ENCODE results near the gene MAGI2. TPM values are rescaled to one million over a fixed set of nuclear protein-coding genes. Genes with fewer than 3 reads are reported as not detected.
"Not testable (repeated sequence)": the region's sequence is repeated elsewhere in the genome, so short reads cannot be mapped to it uniquely, and the experiment has no call there.

The MAGI2 gene
- polyA plus RNA-seq, 5 donors, result 5.3 to 7.8 (median 6.6) TPM

DNA sequence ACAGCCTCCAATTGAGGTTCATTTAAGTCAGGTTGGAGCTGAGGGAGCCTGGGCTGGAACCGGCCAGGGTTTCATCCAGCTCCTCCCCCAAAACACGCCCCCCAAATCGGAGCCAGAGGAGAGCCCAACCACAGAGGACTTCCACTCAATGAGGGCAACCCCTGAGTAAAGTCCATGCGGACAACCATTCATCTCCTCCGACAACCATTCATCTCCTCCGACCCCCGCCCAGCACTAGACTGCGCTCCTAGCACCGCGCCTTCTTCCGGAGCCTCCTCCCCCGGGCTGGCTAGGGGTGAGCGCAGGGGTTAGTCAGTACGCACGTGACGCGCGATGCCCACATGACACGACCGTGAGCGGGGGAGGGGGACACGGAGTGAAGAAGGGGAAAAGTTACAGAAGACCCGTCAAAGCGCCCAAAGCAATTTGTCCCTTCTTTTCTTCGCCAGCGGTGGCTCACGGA, 1.4 kb downstream of the MAGI2 start:
- DNase-seq, result peak; percentile 81 to 82

DNA sequence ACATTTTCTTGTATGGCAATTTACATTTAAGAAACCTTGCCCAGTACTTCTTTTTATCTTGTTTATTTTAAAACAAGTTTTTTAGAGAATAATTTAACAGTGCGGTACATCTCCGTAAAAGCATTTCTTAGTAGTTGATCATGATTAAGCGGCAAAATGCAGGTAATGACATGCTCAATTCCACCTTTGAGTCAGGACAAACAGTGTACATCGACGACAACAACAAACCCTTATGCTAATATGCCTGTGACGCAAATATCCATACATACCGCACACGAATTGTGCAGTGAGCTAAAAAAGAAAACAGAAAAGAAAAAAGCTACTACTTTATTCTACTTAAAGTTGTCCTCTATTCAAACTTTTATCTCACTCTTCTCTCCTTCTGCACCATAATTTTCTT, 1.9 kb downstream of the MAGI2 start:
- DNase-seq, result no peak

DNA sequence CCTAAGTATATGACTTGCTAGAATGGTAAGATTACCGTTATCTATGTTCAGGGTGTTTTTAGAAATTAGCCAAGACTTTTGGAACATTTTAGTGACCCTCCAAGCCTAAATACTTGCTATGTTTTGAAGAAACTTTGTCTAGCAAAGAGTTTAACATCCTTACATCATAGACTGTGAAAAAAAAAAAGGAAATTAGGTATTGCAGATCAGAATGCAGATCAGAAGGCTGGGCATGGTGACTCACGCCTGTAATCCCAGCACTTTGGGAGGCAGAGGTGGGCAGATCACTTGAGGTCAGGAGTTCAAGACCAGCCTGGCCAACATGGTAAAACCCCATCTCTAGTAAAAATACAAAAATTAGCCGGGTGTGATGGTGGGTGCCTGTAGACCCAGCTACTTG, 10.7 kb downstream of the MAGI2 start:
- not testable (repeated sequence) for DNase-seq

DNA sequence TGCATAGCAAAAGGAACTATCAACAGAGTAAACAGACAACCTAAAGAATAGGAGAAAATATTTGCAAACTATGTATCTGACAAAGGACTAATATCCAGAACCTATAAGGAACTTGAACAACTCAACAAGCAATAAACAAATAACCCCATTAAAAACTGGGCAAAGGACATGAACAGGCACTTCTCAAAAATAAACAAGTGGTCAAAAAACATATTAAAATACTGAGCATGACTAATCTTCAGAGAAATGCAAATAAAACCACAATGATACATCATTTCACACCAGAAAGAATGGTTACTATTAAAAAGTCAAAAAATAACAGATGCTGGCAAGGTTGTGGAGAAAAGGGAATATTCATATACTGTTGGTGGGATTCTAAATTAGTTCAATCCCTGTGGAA, 17.1 kb downstream of the MAGI2 start:
- no peak for DNase-seq

DNA sequence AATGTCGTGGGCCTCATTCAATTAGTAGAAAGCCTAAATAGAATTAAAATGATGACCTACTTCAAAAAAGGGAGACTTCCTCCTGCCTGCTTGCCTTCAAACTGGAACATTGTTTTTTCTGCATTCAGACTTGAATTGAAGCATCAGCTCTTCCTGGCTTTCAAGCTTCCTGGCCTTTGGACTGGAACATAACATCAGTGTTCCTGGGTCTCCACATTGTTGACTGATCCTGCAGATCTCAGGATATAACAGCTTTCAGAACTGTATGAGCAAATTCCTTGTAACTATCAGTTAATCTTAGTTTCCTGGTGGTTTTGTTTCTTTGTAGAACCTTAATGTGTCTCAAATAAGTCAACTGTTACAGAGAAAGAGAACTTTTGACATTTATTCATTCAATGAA, 18.6 kb downstream of the MAGI2 start:
- DNase-seq, result no peak

DNA sequence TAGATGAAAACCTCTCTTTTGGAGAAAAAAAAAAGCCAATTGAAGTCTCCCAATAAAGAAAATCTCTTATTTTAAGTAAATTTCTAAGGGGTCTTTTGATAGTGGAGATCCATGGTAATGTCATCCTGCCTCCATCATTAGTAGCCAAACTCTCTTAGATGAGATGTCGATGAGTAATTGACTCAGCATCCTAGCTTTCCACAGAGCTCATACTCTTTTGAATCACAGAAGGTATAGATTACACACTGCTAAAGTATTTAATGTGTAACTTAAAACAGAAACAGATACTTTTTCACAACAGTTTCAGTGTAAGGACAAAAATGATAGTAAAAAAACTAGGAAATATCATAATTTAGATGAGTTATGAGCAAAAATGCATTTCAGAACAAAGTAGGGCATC, 19.4 kb downstream of the MAGI2 start:
- DNase-seq, result no peak

DNA sequence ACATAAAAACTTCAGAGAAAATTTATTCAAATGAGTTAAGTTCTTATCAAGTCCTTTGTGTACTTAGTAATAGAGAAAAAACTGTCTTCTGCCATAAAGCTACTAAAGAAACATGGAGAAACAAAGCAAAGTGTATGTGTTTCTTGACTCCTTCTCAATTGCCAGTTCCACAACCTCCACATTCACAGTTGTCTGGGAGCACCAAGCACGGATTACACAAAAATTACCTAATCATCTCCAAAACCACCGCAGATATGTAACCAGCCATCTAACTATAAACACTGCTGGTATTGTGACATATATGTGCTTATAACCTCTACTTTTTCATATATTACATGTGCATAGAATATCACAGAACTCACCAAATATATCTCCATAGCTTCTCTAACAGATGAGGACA, 23.1 kb downstream of the MAGI2 start:
- no peak for DNase-seq

DNA sequence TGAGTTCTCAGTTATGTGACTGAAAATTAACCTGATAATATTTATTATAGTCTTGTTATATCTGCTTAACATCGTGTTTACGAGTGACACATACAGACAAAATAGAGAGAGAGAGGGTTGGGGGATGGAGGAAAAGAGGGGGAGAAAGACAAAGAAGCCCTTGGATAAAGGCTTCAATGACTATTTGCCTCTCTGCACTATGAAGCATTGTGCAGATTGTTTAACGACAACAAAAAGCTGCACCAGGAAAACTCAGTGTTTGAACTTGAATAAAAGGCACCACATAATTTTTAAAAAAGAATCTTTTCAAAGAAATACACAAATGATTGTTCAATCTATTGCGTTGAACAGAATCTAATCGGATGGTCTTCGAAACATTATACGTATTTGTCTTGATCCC, 27.8 kb downstream of the MAGI2 start:
- no peak for DNase-seq

DNA sequence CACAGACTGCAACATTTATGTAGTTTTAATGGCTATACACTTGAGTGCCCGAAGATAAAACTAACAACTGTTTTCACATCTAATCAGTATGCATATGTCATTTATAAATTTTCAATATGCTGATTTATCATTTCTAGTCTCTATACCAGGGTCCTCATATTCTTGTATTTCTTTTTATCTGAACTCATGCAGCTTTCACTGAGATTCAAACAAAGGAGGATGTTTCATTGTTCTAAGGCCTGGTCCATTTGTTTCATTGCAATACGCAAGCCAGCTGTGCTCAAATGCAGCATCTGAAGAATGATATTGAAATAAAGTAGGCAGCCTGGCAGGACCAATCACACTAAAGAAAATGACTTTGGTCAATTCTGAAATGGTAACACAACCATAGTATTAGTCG, 31.7 kb downstream of the MAGI2 start:
- no peak for DNase-seq

DNA sequence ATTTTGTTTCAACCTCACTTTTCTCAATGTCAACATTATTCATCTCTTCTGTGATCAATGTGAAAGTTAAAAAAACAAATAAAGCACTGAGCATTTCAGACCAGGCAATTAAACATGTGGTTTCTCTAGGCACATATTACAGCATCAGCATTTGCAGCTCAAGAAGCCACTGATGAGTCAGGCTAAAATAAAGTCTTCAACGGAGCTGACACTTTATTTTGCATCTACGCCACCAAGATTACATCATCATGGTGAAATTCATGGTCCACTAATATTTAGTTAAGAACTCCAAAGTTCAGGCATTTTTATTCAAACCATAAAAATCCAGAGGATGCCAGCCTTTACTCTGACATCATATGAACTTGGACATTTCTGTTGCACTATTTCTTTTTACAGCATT, 33.0 kb downstream of the MAGI2 start:
- DNase-seq, result no peak

DNA sequence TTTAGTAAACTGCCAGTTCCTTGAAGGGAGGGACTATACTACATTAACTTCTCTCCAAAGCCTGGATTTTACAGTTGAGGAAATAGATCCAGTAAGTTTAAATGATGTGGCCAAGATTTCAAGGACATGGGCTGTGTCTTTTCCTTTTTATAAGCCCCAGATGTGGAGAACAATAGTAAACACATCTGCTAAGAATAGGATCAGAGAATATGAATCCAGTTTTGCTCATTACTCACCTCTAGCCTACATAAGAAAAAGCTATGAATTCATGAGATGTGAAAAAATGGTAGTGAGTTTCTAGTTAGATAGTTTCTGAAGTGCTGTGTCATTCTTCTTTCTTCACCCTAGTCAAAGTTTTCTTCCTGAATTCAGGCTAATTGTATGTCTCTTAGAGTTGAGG, 38.6 kb downstream of the MAGI2 start:
- no peak for DNase-seq

DNA sequence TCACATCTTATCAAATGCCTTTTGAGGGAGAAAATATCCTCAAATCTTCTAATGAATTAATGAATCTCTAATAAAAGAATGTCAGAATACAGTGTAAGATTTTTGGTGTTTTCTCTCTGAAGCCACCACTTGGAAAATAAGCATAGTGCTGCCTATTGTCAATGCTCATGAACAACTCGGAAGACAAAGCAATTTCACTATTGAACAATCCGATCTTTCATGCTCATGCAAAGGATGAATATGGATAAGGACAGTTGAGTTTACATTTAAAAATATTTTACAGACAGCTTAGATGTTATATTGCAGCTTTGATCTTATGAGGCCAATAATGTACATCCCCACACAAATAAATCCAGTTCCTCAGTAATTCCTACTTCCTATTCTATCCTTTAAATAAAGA, 40.6 kb downstream of the MAGI2 start:
- no peak for DNase-seq

DNA sequence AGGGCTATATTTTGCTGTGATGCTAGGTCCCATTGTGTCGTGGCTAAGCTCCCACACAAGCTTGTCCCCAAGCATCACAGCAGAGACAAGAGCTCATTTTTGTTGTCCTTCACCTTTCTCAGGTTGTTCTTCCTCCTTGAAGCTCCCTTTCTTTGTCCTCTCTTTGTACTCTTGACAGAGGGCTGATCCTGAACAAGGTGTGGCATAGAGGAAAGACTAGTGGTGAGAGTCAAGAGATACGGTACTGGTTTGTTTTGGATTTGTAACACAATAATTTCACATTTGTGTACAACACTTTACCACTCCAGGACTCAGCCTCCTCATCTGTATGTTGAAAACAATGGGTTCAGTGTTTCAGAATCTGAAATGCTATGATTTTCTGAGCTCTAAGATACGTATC, 41.0 kb downstream of the MAGI2 start:
- DNase-seq, result no peak

DNA sequence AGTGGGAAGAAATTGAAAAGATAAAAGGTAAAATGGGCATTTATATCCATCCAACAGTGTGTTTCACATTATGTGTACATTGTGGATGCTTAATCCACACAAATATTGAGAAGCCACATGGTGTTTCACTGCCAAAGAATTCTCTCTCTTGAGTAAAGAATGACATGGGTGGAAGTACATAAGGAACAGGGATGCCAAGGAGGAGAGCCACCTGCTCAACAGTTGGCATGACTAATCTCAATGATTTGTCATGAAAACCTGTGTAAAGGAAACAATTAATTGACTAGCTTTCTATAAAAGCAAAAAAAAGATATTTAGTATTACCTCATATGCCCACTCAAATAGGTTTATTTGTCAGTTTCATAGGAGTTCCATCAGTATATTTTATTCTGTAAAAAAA, 43.1 kb downstream of the MAGI2 start:
- DNase-seq, result no peak

DNA sequence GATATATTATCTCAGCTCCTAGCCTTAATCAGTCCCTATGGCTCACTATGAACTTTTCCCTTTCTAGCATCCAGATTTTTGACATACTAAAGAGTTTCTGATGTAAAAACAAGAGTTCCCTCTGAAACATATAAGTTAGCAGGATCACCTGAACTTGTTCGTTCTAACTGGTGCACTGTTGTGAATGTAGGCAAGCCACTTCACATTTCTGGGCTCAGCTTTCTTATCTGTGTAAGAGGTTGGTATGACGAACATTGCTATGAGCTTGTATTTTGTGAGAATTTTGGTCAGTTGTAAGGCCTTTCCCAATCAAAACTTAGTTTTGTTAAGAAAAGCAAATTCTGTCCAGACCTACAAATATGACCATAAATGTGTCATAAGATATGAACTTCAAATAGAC, 46.1 kb downstream of the MAGI2 start:
- no peak for DNase-seq

DNA sequence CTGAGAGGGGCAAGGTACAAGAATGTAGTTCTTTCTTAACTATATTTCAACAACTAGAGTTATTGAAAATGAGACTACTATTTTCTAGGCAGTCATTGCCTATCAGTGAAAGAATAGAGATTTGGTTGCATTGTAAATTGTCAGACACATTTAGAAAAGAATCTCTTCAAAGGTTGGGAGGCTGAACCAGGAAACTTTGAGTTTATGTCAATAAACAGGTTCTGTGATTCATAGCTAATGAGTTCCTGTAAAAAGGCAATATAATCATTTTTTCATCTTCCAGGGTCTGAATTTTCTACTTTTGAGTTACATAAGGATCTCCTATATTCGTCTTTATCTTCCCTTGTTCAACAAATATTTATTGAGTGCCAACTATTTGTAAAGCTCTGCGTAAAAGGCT, 47.1 kb downstream of the MAGI2 start:
- DNase-seq, result no peak

DNA sequence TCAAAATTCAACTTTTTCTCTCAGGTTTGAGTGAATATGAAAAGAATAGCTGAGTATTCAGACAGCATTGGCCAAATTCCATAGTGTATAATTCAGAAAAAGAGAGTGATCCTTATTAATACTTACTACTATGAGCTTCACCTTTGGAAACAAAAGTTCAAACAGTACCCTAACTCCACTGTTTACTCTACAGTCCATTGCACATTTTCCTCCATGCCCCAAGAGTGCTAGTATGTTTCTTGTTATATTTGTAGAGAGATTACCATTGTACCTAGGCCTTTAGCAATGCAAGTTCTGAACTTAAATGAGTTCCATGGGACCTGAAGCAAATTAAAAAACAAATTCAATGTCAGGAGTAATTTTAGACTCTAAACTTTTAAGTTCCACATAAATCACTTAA, 48.1 kb downstream of the MAGI2 start:
- no peak for DNase-seq

DNA sequence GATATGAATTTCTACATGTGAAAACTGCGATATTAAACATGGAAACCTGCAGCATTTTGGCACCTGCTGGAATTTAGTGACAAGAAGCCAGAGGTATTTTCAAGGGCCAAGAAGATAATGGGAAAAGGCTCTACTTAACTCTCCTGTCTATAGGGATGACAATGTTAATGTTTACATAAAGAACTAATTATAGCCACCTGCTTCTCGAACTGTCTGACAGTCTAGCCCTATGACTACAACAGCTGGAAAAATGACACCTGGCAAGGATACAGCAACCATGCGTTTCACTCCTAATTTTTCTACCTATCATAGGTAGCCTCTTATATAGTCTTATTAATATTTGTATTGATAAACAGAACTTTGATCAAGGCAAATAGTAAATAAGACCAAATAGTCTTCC, 49.6 kb downstream of the MAGI2 start:
- peak in 1 of 2 donors; percentile 6 for DNase-seq

DNA sequence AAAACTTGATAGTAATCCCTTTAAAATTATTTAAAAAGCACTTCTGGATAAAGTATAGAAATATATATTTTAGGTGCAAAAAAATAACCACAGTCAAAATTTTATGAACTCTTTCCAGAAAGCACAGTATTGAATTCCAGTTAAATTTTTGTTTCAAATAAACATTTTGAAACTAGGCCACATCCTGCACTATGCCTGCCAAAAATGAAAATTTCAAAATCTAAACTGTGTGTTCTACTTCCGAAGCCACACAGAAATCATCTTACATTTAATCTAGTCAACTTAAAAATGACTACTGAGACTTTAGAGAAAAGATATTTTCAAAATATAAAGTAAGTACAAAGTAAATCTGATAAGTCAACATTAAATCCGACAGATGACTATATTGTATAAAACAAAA, 50.0 kb downstream of the MAGI2 start:
- peak; percentile 45 to 47 for DNase-seq

DNA sequence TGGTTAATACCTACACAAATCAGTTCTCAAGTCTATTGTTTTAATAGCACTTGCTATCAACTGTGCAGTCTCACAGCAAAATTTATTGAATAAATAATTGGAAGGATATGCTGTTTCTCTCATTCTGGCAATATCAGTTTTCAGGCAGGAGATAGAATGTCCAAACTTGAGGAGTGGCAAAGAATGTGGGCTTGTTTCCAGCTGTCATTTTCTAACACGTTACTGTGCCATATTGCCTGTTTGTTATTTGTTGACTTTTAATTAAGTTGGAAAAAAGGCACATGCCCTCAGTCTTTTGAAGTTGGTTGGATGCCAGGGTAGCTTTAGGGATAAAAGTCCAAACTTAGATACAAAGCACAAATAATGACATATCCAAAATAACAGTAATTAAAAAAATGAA, 52.2 kb downstream of the MAGI2 start:
- DNase-seq, result no peak

DNA sequence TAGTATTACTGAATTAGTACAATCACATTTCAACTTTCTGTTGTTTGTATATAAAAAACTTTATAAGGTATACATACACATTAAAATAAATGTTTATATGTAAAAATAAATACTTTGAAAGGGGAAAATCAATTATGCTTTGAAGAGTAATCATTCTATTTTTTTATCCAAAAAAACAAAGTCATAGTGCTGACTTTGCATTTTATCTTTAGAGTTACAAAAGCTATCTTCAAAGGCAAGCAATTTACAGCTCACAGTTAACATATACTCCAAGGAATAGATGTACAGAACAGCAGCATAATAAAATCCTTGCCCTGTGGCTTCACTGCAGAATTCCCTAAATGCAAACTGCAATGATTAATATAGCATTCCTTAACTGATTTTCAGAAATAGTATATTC, 53.2 kb downstream of the MAGI2 start:
- DNase-seq, result no peak

DNA sequence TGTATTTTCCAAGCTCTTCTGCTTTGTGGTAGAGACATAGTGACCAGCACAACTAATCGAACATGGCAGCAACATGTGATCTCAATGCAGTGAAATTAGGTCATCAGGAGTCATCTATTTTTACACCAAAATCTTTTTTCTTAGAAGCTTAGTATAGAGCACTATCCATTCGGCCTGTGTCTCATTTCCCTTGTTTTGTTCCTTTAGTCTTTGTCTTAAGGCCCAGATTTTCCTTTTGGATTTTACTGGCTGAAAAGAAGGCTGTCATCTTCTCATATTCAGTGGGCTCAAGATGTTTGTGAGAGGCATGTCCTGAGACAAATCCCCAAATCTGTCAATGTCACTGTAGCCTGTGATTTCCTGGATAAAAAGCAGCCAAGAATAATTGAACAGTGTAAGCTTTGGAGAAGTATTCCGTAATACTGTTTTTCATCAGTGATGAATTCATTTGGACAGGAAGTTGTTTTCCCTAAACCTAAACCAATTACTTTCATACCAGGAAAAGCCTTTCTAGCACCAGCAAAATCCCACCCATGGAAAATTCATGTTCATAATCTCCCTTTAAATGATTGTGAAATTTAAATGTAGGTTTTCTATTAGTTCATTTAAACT, 55.2 kb downstream of the MAGI2 start:
- DNase-seq, result no peak

DNA sequence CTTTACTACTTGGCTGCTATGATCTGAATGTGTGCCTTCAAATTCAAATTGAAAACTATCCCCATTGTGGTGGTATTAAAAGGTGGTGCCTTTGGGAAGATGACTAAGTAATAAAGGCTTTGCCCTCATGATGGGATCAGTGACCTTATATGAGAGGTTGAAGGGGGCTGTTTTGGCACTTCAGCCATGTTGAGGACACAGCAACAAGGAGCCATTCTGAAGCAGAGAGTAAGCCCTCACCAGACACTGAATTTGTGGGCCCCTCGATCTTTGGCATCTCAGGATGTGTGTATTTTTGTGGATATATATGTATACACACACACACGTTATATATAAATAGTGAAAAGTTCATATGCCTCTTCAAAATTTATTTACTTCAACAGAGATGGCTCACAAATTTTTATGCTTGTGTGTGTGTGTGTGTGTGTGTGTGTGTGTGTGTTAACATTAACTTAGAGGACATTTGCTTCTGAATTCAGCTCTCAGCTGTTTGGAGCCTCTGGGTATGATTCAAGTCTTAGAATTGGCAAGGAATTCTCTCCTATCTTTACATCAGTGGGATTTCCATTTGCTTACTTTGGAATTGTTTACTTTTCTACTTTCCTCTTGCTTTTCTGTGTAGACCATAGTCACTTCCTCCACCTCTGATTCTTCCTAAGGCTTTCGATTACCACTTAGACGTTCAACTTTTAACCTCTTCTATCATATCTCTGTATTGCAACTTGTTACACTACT, 66.6 kb downstream of the MAGI2 start:
- DNase-seq, result no peak

DNA sequence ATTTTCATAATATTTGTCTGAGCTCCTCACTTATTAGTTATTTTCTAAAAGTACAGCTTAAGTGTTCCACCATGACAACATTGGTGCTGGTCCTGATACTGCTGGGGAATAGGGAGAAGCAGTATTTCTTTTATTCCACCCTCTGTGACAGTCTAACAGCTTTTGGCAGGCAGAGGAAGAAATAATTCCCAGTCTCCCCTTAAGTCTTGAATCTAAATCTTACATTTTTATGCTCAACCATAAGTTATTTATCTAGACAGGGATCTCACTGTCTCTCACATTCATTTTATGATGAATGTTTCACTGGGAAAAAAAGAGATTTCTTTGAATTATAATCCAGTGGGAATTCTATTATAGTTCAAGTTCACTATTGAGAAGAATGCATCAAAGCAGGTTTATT, 71.5 kb downstream of the MAGI2 start:
- DNase-seq, result no peak
